Measurements from ENCODE around the gene SMIM15.

Gene SMIM15

DNA sequence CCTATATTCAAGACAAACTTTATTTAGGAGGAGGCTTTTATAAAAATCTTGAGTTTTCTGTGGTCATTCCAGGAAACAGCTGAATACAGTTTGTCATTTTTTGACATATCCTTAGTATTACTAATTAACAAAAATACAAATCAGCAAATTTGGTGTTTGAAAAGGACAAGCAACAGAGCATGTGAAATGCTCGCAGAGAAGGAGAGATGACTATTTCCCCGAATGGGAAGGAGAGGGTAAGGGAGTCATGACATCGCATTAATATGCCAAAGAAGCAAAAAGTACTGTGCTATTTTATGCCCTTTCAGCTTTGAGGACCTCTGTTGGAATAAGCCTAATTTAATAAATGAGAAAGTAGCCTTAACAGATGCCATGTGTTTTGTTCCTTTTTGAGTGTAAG, 1.8 kb downstream of the SMIM15 start:
- H3K4me3 ChIP-seq (ENCODE audit: low read length) = no peak overlapping the region

DNA sequence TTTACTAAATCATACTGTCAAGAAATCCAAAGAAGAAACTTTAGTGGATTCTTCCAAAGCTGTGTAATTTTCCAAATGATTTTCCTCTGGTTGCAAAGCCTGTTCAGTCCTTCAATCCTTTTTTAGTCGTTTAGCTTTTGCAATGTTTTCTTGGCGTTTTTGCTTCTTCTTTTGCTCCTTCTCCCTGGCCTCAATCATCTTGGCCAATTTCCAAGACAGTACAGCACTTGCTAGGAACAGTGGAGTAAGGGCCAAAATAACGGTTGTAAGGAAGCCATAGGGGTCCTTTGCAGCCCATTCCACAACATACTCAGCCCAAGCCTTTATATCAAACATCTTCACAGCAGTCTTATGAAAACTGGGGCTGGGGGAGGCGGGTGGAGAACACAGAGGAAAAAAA, 2.4 kb downstream of the SMIM15 start:
- H3K4me3 ChIP-seq (ENCODE audit: low read length) = no peak overlapping the region
- TF ChIP-seq, protein P1, sequence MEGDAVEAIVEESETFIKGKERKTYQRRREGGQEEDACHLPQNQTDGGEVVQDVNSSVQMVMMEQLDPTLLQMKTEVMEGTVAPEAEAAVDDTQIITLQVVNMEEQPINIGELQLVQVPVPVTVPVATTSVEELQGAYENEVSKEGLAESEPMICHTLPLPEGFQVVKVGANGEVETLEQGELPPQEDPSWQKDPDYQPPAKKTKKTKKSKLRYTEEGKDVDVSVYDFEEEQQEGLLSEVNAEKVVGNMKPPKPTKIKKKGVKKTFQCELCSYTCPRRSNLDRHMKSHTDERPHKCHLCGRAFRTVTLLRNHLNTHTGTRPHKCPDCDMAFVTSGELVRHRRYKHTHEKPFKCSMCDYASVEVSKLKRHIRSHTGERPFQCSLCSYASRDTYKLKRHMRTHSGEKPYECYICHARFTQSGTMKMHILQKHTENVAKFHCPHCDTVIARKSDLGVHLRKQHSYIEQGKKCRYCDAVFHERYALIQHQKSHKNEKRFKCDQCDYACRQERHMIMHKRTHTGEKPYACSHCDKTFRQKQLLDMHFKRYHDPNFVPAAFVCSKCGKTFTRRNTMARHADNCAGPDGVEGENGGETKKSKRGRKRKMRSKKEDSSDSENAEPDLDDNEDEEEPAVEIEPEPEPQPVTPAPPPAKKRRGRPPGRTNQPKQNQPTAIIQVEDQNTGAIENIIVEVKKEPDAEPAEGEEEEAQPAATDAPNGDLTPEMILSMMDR (IDR thresholded peaks at IDR 0.05; ENCODE audit: insufficient read depth, low read depth, low read length, missing control alignments) = no peak
- DNase-seq (ENCODE audit: low read depth) = no peak

More for the DNA sequence above, 1.8 kb downstream of the SMIM15 start:
- TF ChIP-seq, protein P1 (IDR thresholded peaks at IDR 0.05; ENCODE audit: insufficient read depth, low read depth, low read length, missing control alignments) = no peak
- no peak for DNase-seq (ENCODE audit: low read depth)

DNA sequence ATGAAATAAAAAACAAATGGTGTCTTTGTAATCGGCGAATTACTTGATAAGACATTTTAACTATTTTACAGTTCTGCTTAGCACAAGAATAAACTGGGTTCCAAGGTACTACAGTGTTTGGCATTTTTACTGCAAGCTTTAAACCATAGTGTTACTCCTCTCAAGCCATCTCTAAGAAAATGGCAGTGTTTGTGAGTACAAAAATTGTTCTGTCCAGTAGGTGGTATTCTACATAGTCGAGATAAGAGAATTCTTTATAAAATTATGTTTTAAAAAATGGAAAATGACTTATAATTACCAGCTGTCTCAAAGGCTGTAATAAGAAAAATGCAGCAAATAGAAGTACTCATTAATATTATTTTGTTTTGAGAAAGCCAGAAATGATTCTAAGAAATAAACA, 3.2 kb downstream of the SMIM15 start:
- DNase-seq (ENCODE audit: low read depth) = no peak
- no peak overlapping the region for H3K4me3 ChIP-seq (ENCODE audit: low read length)
- TF ChIP-seq, protein P1 (IDR thresholded peaks at IDR 0.05; ENCODE audit: insufficient read depth, low read depth, low read length, missing control alignments) = no peak

DNA sequence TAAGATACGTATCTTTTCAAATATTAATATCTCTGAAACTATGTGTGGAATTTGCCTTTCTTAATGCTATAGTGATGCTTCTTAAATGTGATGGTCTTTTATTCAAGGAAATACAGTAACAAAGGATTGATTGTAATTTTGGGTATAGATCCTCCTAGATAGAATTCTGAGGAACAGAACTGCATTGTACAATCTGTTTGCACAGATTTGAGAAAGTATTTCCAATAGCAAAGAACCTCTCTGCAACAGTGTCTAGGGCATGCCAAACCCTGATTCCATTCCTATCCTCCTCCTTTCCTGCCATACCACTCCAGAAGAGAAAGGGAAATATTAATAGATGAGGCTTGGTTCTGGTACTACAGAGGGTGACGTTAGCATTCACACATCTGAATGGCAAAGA, 10.4 kb downstream of the SMIM15 start:
- no peak for DNase-seq (ENCODE audit: low read depth)
- TF ChIP-seq, protein P1 (IDR thresholded peaks at IDR 0.05; ENCODE audit: insufficient read depth, low read depth, low read length, missing control alignments) = no peak
- no peak overlapping the region for H3K4me3 ChIP-seq (ENCODE audit: low read length)

DNA sequence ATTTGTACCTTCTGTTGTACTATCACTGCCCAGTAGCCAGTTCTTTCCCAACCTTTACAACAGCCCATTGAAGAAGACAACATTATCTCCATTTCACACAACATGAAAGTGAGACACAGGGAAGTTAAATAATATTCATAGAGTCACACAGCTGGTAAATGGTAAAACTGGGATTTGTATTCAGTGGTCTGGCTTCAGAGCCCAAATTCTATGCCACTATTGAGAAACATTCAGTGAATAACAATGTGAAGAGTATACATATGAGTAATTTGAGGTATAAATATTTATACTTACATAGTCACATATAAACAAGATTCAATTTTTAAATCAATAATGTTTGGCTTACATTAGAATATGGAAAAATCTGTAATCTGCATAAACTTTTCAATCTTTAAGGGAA, 13.8 kb downstream of the SMIM15 start:
- no peak for DNase-seq (ENCODE audit: low read depth)
- TF ChIP-seq, protein P1 (IDR thresholded peaks at IDR 0.05; ENCODE audit: insufficient read depth, low read depth, low read length, missing control alignments) = no peak
- H3K4me3 ChIP-seq (ENCODE audit: low read length) = no peak overlapping the region

DNA sequence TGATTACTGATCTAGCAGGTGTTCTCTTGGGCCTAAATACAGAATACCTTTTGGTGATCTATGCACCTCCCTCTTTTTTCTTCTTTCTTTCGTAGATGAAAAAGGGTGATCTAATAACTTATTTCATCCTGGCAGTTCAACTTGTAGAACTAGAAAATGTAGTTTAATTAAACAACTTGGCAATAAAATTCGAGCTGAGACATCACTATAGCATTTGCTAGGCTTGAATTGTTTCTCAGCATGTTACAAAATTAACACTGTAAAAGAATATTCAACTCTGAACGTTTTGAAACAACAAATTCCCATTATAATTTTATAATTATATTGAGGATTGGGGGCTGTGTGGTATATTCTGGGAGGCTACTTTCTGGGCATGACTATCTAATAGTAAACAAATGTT, 19.5 kb downstream of the SMIM15 start:
- peak; percentile 8 for DNase-seq (ENCODE audit: low read depth)
- no peak overlapping the region for H3K4me3 ChIP-seq (ENCODE audit: low read length)
- TF ChIP-seq, protein P1 (IDR thresholded peaks at IDR 0.05; ENCODE audit: insufficient read depth, low read depth, low read length, missing control alignments) = no peak

DNA sequence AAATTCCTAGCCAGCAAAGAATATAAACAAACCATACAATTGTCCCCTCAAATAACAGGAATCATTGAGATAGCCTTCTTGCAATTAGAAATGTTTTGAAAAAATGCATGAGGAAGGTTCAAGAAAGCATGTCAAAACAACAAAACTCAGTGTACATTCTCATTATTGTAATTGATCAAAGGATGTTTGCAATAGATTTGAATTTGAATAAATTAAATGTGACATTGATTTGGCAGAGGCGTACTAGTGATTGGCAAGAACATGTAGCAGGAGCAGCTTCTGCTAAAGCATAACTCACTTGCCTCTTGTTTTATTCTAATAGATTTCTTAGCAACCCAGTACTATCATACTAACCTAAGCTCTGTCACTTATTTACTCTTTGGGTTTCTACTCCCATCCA, 19.9 kb downstream of the SMIM15 start:
- no peak overlapping the region for H3K4me3 ChIP-seq (ENCODE audit: low read length)
- no peak for DNase-seq (ENCODE audit: low read depth)
- TF ChIP-seq, protein P1 (IDR thresholded peaks at IDR 0.05; ENCODE audit: insufficient read depth, low read depth, low read length, missing control alignments) = no peak
